ENCODE data around the gene RAB43. TPM values are rescaled to one million over a fixed set of nuclear protein-coding genes. Genes with fewer than 3 reads are reported as not detected.

RAB43 gene
- total RNA-seq, 1 experiment from 2014 or later = 2.9 TPM

DNA sequence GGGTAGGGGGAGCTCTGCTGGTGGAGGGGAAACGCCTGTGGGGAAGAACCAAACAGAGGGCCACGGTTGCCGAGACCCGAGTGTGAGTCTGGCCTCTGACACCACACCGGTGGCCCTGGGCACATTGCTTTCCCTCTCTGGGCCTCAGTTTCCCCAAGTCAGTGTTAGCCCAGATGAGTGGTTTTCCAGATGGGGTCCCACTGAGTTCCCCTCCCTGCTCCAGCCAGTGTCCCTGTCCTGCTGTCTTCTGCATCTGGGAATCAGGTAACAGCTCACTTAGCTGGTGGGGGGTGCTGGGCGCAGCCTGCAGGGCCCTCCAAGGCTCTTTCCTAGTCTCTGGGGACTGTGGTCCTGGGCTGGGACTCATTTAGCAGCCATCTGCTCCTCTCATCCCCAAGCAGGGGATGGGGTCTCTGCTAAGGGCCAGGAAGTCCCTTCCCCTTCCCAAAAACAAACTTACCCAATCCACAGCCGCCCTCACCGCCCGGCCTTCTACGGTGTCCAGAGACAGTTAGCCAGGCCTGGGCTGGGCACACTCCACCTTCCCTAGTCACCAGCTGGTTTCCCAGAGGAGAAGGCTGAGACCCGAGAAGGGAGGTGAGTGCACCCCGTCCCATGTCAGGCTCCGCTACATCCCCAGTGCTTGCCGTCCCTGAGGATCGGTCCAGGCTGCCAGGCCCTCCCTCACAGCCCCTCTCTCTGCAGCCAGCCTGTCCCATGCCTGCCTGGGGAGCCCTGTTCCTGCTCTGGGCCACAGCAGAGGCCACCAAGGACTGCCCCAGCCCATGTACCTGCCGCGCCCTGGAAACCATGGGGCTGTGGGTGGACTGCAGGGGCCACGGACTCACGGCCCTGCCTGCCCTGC lies 60.3 kb downstream of the RAB43 start:
- no peak for DNase-seq (ENCODE audit: low spot score)
- H3K36me3 ChIP-seq (ENCODE audit: insufficient read depth, low read length, poor library complexity, severe bottlenecking) = no peaks in the 10 kb centered on the region
- CTCF ChIA-PET = interaction anchor here (0.5 kb wide), 1 partner anchor 238 kb away, joined by 8 read pairs; no protein-coding TSS in a partner anchor
- no peaks in the 10 kb centered on the region for H3K27me3 ChIP-seq (replicated peaks; ENCODE audit: insufficient read depth, low read depth, low read length, poor library complexity)
- no peak overlapping the region for H3K27ac ChIP-seq (ENCODE audit: low read depth, low read length, poor library complexity, severe bottlenecking)
- H3K4me1 ChIP-seq (ENCODE audit: insufficient read depth, low read length, poor library complexity, severe bottlenecking) = no peaks in the 10 kb centered on the region
- TF ChIP-seq, protein P1, sequence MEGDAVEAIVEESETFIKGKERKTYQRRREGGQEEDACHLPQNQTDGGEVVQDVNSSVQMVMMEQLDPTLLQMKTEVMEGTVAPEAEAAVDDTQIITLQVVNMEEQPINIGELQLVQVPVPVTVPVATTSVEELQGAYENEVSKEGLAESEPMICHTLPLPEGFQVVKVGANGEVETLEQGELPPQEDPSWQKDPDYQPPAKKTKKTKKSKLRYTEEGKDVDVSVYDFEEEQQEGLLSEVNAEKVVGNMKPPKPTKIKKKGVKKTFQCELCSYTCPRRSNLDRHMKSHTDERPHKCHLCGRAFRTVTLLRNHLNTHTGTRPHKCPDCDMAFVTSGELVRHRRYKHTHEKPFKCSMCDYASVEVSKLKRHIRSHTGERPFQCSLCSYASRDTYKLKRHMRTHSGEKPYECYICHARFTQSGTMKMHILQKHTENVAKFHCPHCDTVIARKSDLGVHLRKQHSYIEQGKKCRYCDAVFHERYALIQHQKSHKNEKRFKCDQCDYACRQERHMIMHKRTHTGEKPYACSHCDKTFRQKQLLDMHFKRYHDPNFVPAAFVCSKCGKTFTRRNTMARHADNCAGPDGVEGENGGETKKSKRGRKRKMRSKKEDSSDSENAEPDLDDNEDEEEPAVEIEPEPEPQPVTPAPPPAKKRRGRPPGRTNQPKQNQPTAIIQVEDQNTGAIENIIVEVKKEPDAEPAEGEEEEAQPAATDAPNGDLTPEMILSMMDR (conservative IDR thresholded peaks at IDR 0.05; ENCODE audit: low read depth, low read length) = no peak
- TF ChIP-seq EZH2 (IDR thresholded peaks at IDR 0.05; ENCODE audit: borderline replicate concordance, low read depth, low read length, poor library complexity, severe bottlenecking) = no peak
- no TSS peak for BruUV-seq (replicated peaks)
- POLR2A ChIA-PET (ENCODE audit: low non-redundant PET) = no interaction called here
- H3K9me3 ChIP-seq (ENCODE audit: low read depth, low read length, poor library complexity, severe bottlenecking) = no peaks in the 10 kb centered on the region
- intact Hi-C loops (cut with micrococcal nuclease; ENCODE audit: unreplicated experiment) = no loop called here
- no peak overlapping the region for H3K4me3 ChIP-seq (ENCODE audit: low read depth, low read length, poor library complexity, severe bottlenecking)

DNA sequence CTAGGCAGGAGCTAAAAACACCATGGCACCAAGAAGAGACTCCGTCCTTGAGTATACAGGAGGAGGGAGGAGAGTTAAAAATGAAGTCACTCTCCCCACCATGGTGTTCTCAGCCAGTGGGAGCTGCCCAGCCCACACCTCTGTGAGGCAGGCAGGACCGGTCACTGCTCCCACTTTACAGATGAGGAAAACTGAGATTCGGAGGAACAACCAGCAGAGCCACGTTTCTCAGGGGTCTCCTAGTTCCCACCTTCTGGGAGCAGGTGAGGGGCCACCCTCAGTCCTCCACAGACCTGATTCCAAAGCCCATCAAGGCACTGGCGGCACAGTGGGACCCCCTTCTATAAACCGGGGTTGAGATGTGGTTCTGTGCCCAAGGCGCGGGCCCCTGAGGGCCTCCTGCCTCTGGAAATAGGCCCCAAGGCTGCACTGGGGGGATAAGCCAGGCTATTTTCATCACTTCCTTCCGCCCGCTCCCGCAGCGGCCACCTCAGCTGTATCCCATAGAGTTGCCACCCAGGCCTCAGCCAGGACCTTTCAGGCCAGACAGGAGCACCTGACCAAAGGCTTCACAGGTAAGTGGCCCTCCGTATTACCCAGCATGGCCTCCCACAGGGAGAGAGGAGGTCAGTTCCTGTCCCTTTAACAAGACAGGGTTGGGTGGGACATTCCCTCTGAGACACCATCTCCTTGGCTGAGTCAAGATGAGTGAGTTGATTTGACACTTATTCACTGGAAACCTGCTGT lies 61.2 kb downstream of the RAB43 start, which contains the start of gene GP9:
Gene GP9 (plus strand): TSS at position 504 of the 747 bp plus-strand sequence. CDS start 961 bp downstream, outside the sequence.
- POLR2A ChIA-PET (ENCODE audit: low non-redundant PET) = no interaction called here
- TF ChIP-seq EZH2 (IDR thresholded peaks at IDR 0.05; ENCODE audit: borderline replicate concordance, low read depth, low read length, poor library complexity, severe bottlenecking) = no peak
- TF ChIP-seq, protein P1 (conservative IDR thresholded peaks at IDR 0.05; ENCODE audit: low read depth, low read length) = no peak
- H3K27me3 ChIP-seq (replicated peaks; ENCODE audit: insufficient read depth, low read depth, low read length, poor library complexity) = no peaks in the 10 kb centered on the region
- DNase-seq (ENCODE audit: low spot score) = no peak
- no TSS peak for BruUV-seq (replicated peaks)
- intact Hi-C loops (cut with micrococcal nuclease; ENCODE audit: unreplicated experiment) = no loop called here
- H3K27ac ChIP-seq (ENCODE audit: low read depth, low read length, poor library complexity, severe bottlenecking) = no peak within 1 kb of the TSS
- H3K36me3 ChIP-seq (ENCODE audit: insufficient read depth, low read length, poor library complexity, severe bottlenecking) = no peaks in the 10 kb centered on the region
- CTCF ChIA-PET = interaction anchor here (0.5 kb wide), 1 partner anchor 239 kb away, joined by 8 read pairs; no protein-coding TSS in a partner anchor
- H3K4me1 ChIP-seq (ENCODE audit: insufficient read depth, low read length, poor library complexity, severe bottlenecking) = no peaks in the 10 kb centered on the region
- no peak within 1 kb of the TSS for H3K4me3 ChIP-seq (ENCODE audit: low read depth, low read length, poor library complexity, severe bottlenecking)
- no peaks in the 10 kb centered on the region for H3K9me3 ChIP-seq (ENCODE audit: low read depth, low read length, poor library complexity, severe bottlenecking)

DNA sequence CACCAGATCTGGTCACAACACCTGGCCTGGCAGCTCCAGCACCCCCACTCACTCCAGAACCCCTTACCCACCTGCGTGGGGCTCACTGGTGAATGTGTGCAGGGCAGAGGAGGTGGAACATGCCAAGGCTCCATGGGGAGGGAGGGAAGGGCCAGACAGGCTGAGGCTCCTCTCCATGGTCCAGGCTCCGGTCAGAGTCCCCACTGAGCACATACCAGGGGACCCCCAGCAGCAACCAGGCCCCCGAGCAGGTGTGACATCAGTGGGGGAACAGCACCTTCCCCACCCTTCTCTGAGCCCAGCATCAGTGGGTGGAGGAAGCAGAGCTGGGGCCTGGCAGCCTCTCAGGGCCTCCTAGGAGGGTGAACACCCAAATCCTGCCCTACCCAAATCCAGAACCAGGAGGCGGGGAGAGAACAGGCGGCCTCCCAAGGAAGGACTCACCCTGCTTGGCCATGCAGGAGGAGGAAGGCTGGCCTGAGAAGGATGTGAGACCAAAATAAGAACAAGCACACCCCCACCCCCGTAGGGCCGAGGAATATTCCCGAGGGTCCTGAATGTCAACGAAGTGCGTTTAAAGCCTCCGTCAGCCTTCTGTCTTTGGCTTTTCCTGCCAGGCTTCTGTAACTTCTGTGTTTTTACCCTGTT lies 62.2 kb downstream of the RAB43 start:
- no peak for DNase-seq (ENCODE audit: low spot score)

More for the DNA sequence above, 62.2 kb downstream of the RAB43 start:
- Histone ChIP-seq H3K4me1 (ENCODE audit: insufficient read depth, low read length, poor library complexity, severe bottlenecking) (no peaks in the 10 kb centered on the region), H3K4me3 (ENCODE audit: low read depth, low read length, poor library complexity, severe bottlenecking) (no peak overlapping the region), H3K27me3 (replicated peaks; ENCODE audit: insufficient read depth, low read depth, low read length, poor library complexity) (no peaks in the 10 kb centered on the region), H3K27ac (ENCODE audit: low read depth, low read length, poor library complexity, severe bottlenecking) (no peak overlapping the region), H3K36me3 (ENCODE audit: insufficient read depth, low read length, poor library complexity, severe bottlenecking) (no peaks in the 10 kb centered on the region), H3K9me3 (ENCODE audit: low read depth, low read length, poor library complexity, severe bottlenecking) (no peaks in the 10 kb centered on the region)
- BruUV-seq (replicated peaks) = no TSS peak
- ChIA-PET POLR2A (ENCODE audit: low non-redundant PET) (no interaction called here), CTCF (no interaction called here)
- no peak for TF ChIP-seq EZH2 (IDR thresholded peaks at IDR 0.05; ENCODE audit: borderline replicate concordance, low read depth, low read length, poor library complexity, severe bottlenecking)
- TF ChIP-seq, protein P1 (conservative IDR thresholded peaks at IDR 0.05; ENCODE audit: low read depth, low read length) = no peak
- intact Hi-C loops (cut with micrococcal nuclease; ENCODE audit: unreplicated experiment) = no loop called here
